ENCODE results near the gene INPP5A.

DNA sequence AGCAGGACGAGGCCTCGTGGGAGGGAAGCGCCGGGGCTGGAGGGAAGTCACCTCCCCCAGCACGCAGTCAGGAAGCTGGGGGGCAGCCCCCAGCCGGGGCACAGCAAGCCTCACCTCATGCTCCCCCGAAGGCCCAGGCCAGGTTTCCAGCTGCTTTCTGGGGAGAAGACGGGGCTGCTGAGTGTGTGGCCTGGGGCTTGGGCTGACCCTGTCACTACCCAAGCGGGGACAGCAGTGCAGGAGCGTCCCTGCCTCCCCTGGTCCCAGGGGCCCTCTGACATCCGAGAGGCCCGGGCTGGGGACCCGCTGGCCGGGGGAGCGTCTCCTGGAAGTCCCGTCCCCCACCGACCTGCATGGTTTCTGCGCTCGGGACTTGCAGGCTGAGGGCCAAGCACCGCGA lies 268.0 kb downstream of the INPP5A start:
- TF ChIP-seq ZNF274 (CRISPR knock-in tag; IDR thresholded peaks at IDR 0.05), result no peak
- no peak for TF ChIP-seq MAZ (IDR thresholded peaks at IDR 0.05; ENCODE audit: borderline replicate concordance, low read depth, low read length)
- TF ChIP-seq MAZ (CRISPR knock-in tag; IDR thresholded peaks at IDR 0.05; ENCODE audit: low read depth), result no peak
- TF ChIP-seq, protein P1, sequence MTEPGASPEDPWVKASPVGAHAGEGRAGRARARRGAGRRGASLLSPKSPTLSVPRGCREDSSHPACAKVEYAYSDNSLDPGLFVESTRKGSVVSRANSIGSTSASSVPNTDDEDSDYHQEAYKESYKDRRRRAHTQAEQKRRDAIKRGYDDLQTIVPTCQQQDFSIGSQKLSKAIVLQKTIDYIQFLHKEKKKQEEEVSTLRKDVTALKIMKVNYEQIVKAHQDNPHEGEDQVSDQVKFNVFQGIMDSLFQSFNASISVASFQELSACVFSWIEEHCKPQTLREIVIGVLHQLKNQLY (CRISPR knock-in tag; IDR thresholded peaks at IDR 0.05), result no peak
- TF ChIP-seq ZNF138 (CRISPR knock-in tag; IDR thresholded peaks at IDR 0.05; ENCODE audit: low read depth), result no peak
- TF ChIP-seq, protein P2, sequence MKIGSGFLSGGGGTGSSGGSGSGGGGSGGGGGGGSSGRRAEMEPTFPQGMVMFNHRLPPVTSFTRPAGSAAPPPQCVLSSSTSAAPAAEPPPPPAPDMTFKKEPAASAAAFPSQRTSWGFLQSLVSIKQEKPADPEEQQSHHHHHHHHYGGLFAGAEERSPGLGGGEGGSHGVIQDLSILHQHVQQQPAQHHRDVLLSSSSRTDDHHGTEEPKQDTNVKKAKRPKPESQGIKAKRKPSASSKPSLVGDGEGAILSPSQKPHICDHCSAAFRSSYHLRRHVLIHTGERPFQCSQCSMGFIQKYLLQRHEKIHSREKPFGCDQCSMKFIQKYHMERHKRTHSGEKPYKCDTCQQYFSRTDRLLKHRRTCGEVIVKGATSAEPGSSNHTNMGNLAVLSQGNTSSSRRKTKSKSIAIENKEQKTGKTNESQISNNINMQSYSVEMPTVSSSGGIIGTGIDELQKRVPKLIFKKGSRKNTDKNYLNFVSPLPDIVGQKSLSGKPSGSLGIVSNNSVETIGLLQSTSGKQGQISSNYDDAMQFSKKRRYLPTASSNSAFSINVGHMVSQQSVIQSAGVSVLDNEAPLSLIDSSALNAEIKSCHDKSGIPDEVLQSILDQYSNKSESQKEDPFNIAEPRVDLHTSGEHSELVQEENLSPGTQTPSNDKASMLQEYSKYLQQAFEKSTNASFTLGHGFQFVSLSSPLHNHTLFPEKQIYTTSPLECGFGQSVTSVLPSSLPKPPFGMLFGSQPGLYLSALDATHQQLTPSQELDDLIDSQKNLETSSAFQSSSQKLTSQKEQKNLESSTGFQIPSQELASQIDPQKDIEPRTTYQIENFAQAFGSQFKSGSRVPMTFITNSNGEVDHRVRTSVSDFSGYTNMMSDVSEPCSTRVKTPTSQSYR (CRISPR knock-in tag; IDR thresholded peaks at IDR 0.05; ENCODE audit: borderline replicate concordance), result no peak
- TF ChIP-seq POLR2A (IDR thresholded peaks at IDR 0.05; ENCODE audit: insufficient read depth in 1 of 2, low read depth in 2 of 2, low read length in 2 of 2), result no peak
- no peak for TF ChIP-seq JUND (CRISPR knock-in tag; IDR thresholded peaks at IDR 0.05)

Data from HepG2 (cell line).